HCT116 (cell line): Measurements from ENCODE around the gene ZNRF3. TPM values are rescaled to one million over a fixed set of nuclear protein-coding genes. Genes with fewer than 3 reads are reported as not detected.

Experiments used
- ATAC-seq: fragments of 200-7000 bp; cut with Tn5 transposase; 2 replicates; pipeline ENCODE4 v1.9.1; 2020; ENCODE audit warnings: mild to moderate bottlenecking, moderate library complexity
- BruUV-seq: library from RNA; stranded (reverse); fragments of 400-500 nt; replicated peaks from 2 replicates; lab custom pipeline; 2021; lab: Mats Ljungman, UMichigan
- CTCF ChIA-PET: fragments of 300-600 bp; sonication (Branson Sonifier 250); formaldehyde crosslinking; loops from one replicate; lab custom pipeline; 2021; ENCODE audit warnings: antibody characterized with exemption; lab: Charles Lee
- POLR2A ChIA-PET: fragments of 300-600, 350-600 bp; sonication (Branson Sonifier 250); formaldehyde crosslinking; loops from one replicate; lab custom pipeline; 2021; ENCODE audit warnings: antibody characterized with exemption; lab: Charles Lee
- RAD21 ChIA-PET, 2 experiments: fragments of 300-600 bp; sonication (Branson Sonifier 250); formaldehyde crosslinking; loops; one replicate each; lab custom pipeline; 2023; ENCODE audit warnings: low total read pairs in 2 of 2; ENCODE audit not compliant: uncharacterized antibody in 2 of 2, unreplicated experiment in 2 of 2, low non-redundant PET in 1 of 2; lab: Charles Lee
- DNase-seq: peaks from one replicate; pipeline ENCODE4 v3.0.0-alpha.2; 2010; ENCODE audit warnings: low read depth, low spot score
- H2AFZ ChIP-seq: fragments of 200-600 bp; shearing (Covaris generic), sonication (generic); 2 replicates; pipeline ENCODE4 v1.6.1; 2017; ENCODE audit warnings: low read depth, mixed run types, mixed read lengths, antibody characterized with exemption, low read length; ENCODE audit not compliant: poor library complexity, severe bottlenecking
- H3K27ac ChIP-seq: 2 replicates; pipeline ENCODE4 v1.5.1; 2012; ENCODE audit warnings: low read depth, low read length
- H3K27me3 ChIP-seq: fragments of 200-600 bp; sonication (generic); 2 replicates; pipeline ENCODE4 v1.6.1; 2016; ENCODE audit warnings: mixed run types, low read length, mixed read lengths; ENCODE audit not compliant: insufficient read depth
- H3K36me3 ChIP-seq, 2 experiments: fragments of 200-500 bp in 1 of 2; fragments of 200-600 bp in 1 of 2; sonication (Bioruptor generic) in 1 of 2; sonication (generic) in 1 of 2; 2 replicates each; pipeline versions ENCODE4 v1.5.1 to v1.6.1; 2014 to 2016; ENCODE audit warnings: low read length in 2 of 2, inconsistent platforms in 1 of 2, mixed read lengths in 1 of 2, mixed run types in 1 of 2; ENCODE audit not compliant: insufficient read depth in 2 of 2, control insufficient read depth in 1 of 2
- H3K4me1 ChIP-seq, 2 experiments: fragments of 200-600 bp in 1 of 2; sonication (generic) in 1 of 2; 2 replicates each; pipeline versions ENCODE4 v1.5.1 to v1.6.1; 2012 to 2017; ENCODE audit warnings: low read length in 2 of 2, inconsistent platforms in 1 of 2, mild to moderate bottlenecking in 1 of 2, mixed read lengths in 1 of 2, mixed run types in 1 of 2, moderate library complexity in 1 of 2; ENCODE audit not compliant: insufficient read depth in 2 of 2, control insufficient read depth in 1 of 2
- H3K4me2 ChIP-seq: fragments of 200-600 bp; sonication (generic); 2 replicates; pipeline ENCODE4 v1.6.1; 2017; ENCODE audit warnings: mixed run types, low read length, mixed read lengths
- H3K4me3 ChIP-seq, 2 experiments: fragments of 200-600 bp in 1 of 2; sonication (generic) in 1 of 2; replicated peaks in 1 of 2; 2 replicates each; pipeline ENCODE4 v1.5.1; 2011 to 2016; ENCODE audit warnings: low read length in 2 of 2, control low read depth in 1 of 2, low read depth in 1 of 2, mild to moderate bottlenecking in 1 of 2, mixed read lengths in 1 of 2, mixed run types in 1 of 2
- H3K79me2 ChIP-seq: fragments of 200-600 bp; sonication (generic); 2 replicates; pipeline ENCODE4 v1.6.1; 2017; ENCODE audit warnings: mild to moderate bottlenecking, mixed run types, low read length, moderate library complexity, mixed read lengths; ENCODE audit not compliant: insufficient read depth
- H3K9ac ChIP-seq: fragments of 200-600 bp; sonication (generic); 2 replicates; pipeline ENCODE4 v1.6.1; 2016; ENCODE audit warnings: low read length, mixed read lengths
- H3K9me2 ChIP-seq: fragments of 200-600 bp; sonication (generic), shearing (Covaris generic); 2 replicates; pipeline ENCODE4 v1.6.1; 2017; ENCODE audit warnings: mixed run types, mild to moderate bottlenecking, moderate library complexity; ENCODE audit not compliant: insufficient read depth
- H3K9me3 ChIP-seq, 2 experiments: fragments of 200-500 bp in 1 of 2; fragments of 200-600 bp in 1 of 2; sonication (Bioruptor generic) in 1 of 2; sonication (generic) in 1 of 2; 2 replicates each; pipeline ENCODE4 v1.6.1; 2014 to 2017; ENCODE audit warnings: low read length in 2 of 2, mixed read lengths in 2 of 2, inconsistent platforms in 1 of 2, low read depth in 1 of 2, mild to moderate bottlenecking in 1 of 2, mixed run types in 1 of 2, moderate library complexity in 1 of 2; ENCODE audit not compliant: control insufficient read depth in 1 of 2, insufficient read depth in 1 of 2
- H4K20me1 ChIP-seq: fragments of 200-600 bp; sonication (generic), shearing (Covaris generic); 2 replicates; pipeline ENCODE4 v1.6.1; 2017; ENCODE audit warnings: mixed run types, mild to moderate bottlenecking, moderate library complexity; ENCODE audit not compliant: insufficient read depth
- CBX3 ChIP-seq: IDR thresholded peaks from 2 replicates; pipeline ENCODE4 v1.6.1; 2012; ENCODE audit warnings: low read depth
- CEBPB ChIP-seq: IDR thresholded peaks from 2 replicates; pipeline ENCODE4 v1.6.1; 2012; ENCODE audit warnings: low read depth
- EGR1 ChIP-seq: IDR thresholded peaks from 2 replicates; pipeline ENCODE4 v1.6.1; 2012; ENCODE audit warnings: low read depth
- ELF1 ChIP-seq: IDR thresholded peaks from 2 replicates; pipeline ENCODE4 v1.6.1; 2012; ENCODE audit warnings: low read depth, borderline replicate concordance
- FOSL1 ChIP-seq: IDR thresholded peaks from 2 replicates; pipeline ENCODE4 v1.6.1; 2012; ENCODE audit warnings: low read depth
- JUND ChIP-seq: IDR thresholded peaks from 2 replicates; pipeline ENCODE4 v1.6.1; 2012
- POLR2A ChIP-seq: IDR thresholded peaks from 2 replicates; pipeline ENCODE4 v1.7.0; 2011; ENCODE audit warnings: borderline replicate concordance; ENCODE audit not compliant: insufficient read depth, insufficient read length; ENCODE audit errors: extremely low read depth
- POLR2AphosphoS5 ChIP-seq: IDR thresholded peaks from 2 replicates; pipeline ENCODE4 v1.6.1; 2011; ENCODE audit warnings: mild to moderate bottlenecking, low read depth, low read length, moderate library complexity
- REST ChIP-seq: IDR thresholded peaks from 2 replicates; pipeline ENCODE4 v1.6.1; 2012; ENCODE audit warnings: low read depth
- SIN3A ChIP-seq: IDR thresholded peaks from 2 replicates; pipeline ENCODE4 v1.6.1; 2012; ENCODE audit warnings: low read depth
- SP1 ChIP-seq: IDR thresholded peaks from 2 replicates; pipeline ENCODE4 v1.6.1; 2012; ENCODE audit warnings: low read depth
- TCF7L2 ChIP-seq: IDR thresholded peaks from 2 replicates; pipeline ENCODE4 v1.7.0; 2011; ENCODE audit warnings: borderline replicate concordance, inconsistent platforms; ENCODE audit not compliant: insufficient read depth, insufficient read length; ENCODE audit errors: extremely low read depth
- YY1 ChIP-seq: IDR thresholded peaks from 2 replicates; pipeline ENCODE4 v1.6.1; 2011; ENCODE audit warnings: low read length, low read depth, moderate library complexity, mild to moderate bottlenecking; ENCODE audit not compliant: insufficient replicate concordance; ENCODE audit errors: extremely low read depth
- ZFX ChIP-seq: fragments of 450-650 bp; IDR thresholded peaks from 2 replicates; pipeline ENCODE4 v1.6.1; 2017
- ZNF274 ChIP-seq: fragments of 200-500 bp; sonication (Bioruptor generic); IDR thresholded peaks from 2 replicates; pipeline ENCODE4 v1.6.1; 2014; ENCODE audit warnings: mild to moderate bottlenecking, low read depth, low read length, inconsistent platforms
- intact Hi-C: fragments of 100-400 bp; cut with micrococcal nuclease; formaldehyde crosslinking; loops from 2 replicates; pipeline ENCODE4 v1.10.0; 2022
- total RNA-seq: library from RNA; stranded (reverse); gene quantifications from one replicate; pipeline ENCODE4 v1.2.1, GENCODE V29; 2021; ENCODE audit not compliant: unreplicated experiment
- TF ChIP-seq, protein P1 (sequence below), 3 experiments: fragments of 200-600 bp in 1 of 3; sonication (generic) in 1 of 3; IDR thresholded peaks in 2 of 3; conservative IDR thresholded peaks in 1 of 3; 2 replicates each; pipeline ENCODE4 v1.5.1; 2012 to 2017; ENCODE audit warnings: low read depth in 2 of 3, low read length in 2 of 3, antibody characterized with exemption in 1 of 3, borderline replicate concordance in 1 of 3, control low read depth in 1 of 3, mild to moderate bottlenecking in 1 of 3, mixed read lengths in 1 of 3, mixed run types in 1 of 3, moderate library complexity in 1 of 3; ENCODE audit not compliant: insufficient read depth in 1 of 3
- TF ChIP-seq, protein P2 (sequence below): IDR thresholded peaks from 2 replicates; pipeline ENCODE4 v1.6.1; 2012

ZNRF3 gene
- total RNA-seq, 1 experiment from 2014 or later = 12.2 TPM

- Histone ChIP-seq H3K9ac (no peak overlapping the region), H4K20me1 (no peaks in the 10 kb centered on the region), H3K4me3 (no peak overlapping the region), H3K4me2 (no peak overlapping the region), H3K9me3 (peaks cover 0 to 7% of the 10 kb centered on the region in 2 experiments; a peak in 1 of 4 replicates), H3K27ac (no peak overlapping the region), H3K36me3 (peaks cover 8 to 18% of the 10 kb centered on the region in 2 experiments; a peak in 2 of 4 replicates), H3K9me2 (no peaks in the 10 kb centered on the region), H3K79me2 (peaks cover 3% of the 10 kb centered on the region; the same call in 1 of the 2 replicates), H2AFZ (no peak overlapping the region), H3K27me3 (no peaks in the 10 kb centered on the region), H3K4me1 (peaks cover 0 to 3% of the 10 kb centered on the region in 2 experiments; a peak in 1 of 4 replicates)
- ATAC-seq (no peak), DNase-seq (no peak)
- ChIA-PET RAD21 (no interaction called here), POLR2A (no interaction called here), CTCF (no interaction called here)
- intact Hi-C loops = no loop called here
- no TSS peak for BruUV-seq
- TF ChIP-seq SIN3A (no peak), POLR2A (no peak), FOSL1 (no peak), POLR2AphosphoS5 (no peak), YY1 (no peak), ZFX (no peak), JUND (no peak), SP1 (no peak), ELF1 (no peak), REST (no peak), CBX3 (no peak), EGR1 (no peak), ZNF274 (no peak), CEBPB (no peak), TCF7L2 (no peak)
- TF ChIP-seq, protein P1, sequence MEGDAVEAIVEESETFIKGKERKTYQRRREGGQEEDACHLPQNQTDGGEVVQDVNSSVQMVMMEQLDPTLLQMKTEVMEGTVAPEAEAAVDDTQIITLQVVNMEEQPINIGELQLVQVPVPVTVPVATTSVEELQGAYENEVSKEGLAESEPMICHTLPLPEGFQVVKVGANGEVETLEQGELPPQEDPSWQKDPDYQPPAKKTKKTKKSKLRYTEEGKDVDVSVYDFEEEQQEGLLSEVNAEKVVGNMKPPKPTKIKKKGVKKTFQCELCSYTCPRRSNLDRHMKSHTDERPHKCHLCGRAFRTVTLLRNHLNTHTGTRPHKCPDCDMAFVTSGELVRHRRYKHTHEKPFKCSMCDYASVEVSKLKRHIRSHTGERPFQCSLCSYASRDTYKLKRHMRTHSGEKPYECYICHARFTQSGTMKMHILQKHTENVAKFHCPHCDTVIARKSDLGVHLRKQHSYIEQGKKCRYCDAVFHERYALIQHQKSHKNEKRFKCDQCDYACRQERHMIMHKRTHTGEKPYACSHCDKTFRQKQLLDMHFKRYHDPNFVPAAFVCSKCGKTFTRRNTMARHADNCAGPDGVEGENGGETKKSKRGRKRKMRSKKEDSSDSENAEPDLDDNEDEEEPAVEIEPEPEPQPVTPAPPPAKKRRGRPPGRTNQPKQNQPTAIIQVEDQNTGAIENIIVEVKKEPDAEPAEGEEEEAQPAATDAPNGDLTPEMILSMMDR (IDR thresholded peaks at IDR 0.05 in 2 of 3, conservative IDR thresholded peaks at IDR 0.05 in 1 of 3; ENCODE audit: borderline replicate concordance in 1 of 3, insufficient read depth in 1 of 3, low read depth in 2 of 3, low read length in 2 of 3) = no peak
- TF ChIP-seq, protein P2, sequence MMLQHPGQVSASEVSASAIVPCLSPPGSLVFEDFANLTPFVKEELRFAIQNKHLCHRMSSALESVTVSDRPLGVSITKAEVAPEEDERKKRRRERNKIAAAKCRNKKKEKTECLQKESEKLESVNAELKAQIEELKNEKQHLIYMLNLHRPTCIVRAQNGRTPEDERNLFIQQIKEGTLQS = no peak
These were observed 106.5 kb downstream of the ZNRF3 start for GRCh38 chr22:28989912-28990311.
